HG03066 (cell line): ENCODE data around the gene ADGRV1.
"Not testable (repeated sequence)": the region's sequence is repeated elsewhere in the genome, so short reads cannot be mapped to it uniquely, and the experiment has no call there.

ENCODE experiments used
- ATAC-seq: cut with Tn5 transposase; IDR thresholded peaks from one replicate; pipeline ENCODE4 v1.9.1; 2021; ENCODE audit warnings: low read depth; ENCODE audit not compliant: unreplicated experiment

The ADGRV1 gene

GRCh38 chr5:90703932-90704331 lies 145.3 kb downstream of the ADGRV1 start:
- ATAC-seq, result no peak

GRCh38 chr5:90707698-90708097 lies 149.1 kb downstream of the ADGRV1 start:
- ATAC-seq, result no peak

DNA sequence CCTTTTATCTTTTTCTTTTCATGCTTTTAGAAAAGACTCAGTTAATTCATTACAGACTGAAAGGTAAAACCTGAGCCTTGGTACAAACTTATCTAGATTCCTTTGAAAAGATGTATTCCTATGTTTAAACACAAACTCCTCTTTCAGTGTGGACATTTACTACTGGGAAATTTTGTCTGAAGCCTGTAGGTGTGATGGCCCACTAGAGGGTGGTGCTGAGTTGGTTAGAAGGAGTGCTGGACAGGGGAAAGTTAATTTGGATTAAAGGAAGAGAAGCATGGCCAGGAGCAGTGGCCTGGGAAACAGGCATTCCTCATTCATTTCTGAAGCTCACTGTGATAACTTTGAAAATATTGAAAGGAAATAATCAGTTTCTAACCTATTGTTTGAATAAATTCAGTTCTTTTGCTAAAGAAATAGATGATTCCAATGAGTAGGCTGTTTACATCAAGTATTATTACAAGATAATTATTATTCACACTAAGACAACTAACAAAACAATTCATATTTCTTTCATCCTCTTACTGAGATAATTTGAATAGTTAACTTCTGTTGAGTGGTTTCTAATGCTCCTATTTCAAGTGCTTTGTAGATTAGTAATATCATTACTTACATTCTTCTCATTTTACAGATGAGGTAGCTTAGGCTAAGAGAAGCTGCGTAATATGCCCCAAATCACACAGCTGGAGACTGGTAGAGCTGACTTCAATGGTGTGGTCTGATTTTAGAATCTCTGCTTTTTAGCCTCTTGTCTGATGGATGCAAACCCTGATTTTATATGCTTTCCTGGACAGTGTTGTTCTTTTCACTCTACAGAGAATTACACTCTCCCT lies 150.9 kb downstream of the ADGRV1 start:
- ATAC-seq, result no peak

DNA sequence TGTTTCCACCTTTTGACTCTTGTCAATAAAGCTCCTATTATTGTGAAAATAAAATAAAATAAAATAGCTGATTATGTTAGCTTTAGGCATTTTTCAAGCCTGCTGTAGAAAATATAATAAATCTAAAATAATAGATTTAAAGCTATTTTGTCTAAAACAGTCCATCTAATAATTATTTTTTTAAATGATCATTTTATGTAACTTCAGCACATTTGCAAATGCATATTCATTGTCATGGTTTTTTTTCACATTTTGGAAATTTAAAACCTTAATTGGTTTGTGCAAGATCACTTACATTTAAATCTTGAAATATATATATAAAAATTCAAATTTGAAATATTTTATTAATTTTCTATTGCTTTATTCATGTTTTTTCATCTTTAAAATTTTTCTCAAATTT lies 159.8 kb downstream of the ADGRV1 start:
- no peak for ATAC-seq

GRCh38 chr5:90739567-90739966 lies 181.0 kb downstream of the ADGRV1 start:
- ATAC-seq, result no peak

GRCh38 chr5:90740244-90740799 lies 181.7 kb downstream of the ADGRV1 start:
- no peak for ATAC-seq

GRCh38 chr5:90741022-90741564 lies 182.5 kb downstream of the ADGRV1 start:
- ATAC-seq, result no peak

GRCh38 chr5:90746119-90746518 lies 187.5 kb downstream of the ADGRV1 start:
- ATAC-seq, result no peak

DNA sequence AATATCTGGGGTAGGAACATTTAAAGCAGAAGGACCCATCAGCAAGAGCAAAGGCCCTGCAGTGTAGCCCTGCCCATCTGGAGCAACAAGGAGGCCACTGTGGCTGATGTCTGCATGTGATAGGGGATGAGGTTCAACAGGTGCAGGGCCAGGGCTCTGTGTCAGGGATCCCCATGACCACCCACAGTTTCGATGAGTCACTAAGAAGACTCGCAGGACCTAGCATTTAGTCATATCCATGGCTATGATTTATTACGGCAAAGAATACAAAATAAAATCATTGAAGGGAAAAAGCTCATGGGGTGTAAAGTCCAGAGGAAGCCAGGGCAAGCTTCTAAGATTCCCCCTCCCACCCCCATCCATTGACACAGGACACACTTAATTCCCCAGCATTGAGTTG lies 188.6 kb downstream of the ADGRV1 start:
- ATAC-seq, result no peak

GRCh38 chr5:90747693-90748092 lies 189.1 kb downstream of the ADGRV1 start:
- ATAC-seq, result no peak

GRCh38 chr5:90759119-90759518 lies 200.5 kb downstream of the ADGRV1 start:
- no peak for ATAC-seq

DNA sequence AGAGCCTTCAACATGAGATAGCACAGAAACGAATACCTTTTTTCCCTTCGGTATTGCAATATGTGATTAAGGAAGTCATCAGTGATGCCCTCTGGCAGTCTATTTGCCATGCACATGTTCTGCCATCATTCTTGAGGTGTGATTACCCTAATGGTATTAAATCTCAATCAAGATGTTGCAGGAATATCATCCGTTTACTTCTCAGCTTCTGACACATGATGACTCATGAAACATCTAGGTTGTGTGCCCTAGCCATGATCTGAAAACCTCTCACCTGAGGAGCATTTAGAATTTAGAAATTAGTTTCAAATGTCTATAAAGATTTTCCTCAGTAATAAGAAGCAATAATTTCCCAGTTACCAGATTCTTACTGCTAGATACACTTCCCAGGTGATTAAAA lies 209.1 kb downstream of the ADGRV1 start:
- ATAC-seq, result no peak

DNA sequence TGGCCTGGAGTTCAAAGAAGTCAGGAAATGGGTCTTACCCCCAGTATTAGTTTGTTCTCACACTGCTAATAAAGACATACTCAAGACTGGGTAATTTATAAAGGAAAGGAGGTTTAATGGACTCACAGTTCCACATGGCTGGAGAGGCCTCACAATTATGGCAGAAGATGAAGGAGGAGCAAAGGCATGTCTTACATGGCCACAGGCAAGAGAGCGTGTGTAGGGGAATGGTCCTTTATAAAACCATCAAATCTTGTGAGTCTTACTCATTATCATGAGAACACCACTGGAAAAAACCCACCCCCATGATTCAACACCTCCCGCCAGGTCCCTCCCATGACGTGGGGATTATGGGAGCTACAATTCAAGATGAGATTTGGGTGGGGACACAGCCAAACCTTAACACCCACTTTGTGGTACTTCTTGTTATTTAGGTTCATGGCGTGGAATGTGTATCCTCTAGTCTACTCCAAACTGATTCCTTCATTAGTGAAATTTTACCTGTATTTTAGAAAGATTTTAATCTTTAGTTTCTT lies 211.5 kb downstream of the ADGRV1 start:
- not testable (repeated sequence) for ATAC-seq

DNA sequence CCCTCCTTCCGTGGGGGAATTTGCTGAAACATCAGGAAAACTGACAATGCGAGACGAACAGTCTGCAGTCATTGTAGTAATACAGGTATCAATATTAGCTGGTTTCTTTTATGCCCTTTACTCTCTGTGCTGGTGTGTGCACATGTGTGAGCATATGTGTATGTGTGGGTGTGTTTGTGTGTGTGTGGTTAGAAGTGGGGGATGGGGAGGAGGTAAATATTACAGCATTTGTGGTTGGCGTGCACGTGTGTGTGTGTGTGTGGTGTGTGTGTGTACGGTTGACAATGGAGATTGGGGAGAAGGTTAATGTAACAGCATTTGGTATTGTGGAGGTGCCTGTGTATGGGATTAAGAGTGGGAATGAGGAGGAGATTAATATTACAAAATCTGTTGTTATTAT lies 219.4 kb downstream of the ADGRV1 start:
- ATAC-seq, result no peak

- ATAC-seq, result peak; percentile 98
Observed at GRCh38 chr5:90783460-90784333, 225.1 kb downstream of the ADGRV1 start.

DNA sequence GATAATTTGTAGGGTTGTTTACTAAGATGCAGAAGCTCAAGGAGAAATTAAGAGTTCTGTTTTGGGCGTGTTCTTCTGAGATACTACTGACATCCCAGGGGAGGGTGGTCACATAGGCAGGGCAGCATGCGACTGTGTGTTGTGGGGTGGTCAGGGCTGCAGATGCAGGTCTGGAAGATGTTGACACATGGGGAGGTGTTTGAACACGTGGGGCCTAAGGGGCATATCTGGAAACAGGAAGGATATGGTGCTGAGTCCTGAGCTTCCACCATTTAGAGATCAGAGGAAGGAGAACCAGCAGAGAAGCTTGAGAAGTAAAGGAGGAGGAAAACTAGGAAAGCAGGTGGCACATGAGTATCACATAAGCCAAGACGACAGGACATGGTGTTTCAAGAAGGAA lies 228.2 kb downstream of the ADGRV1 start:
- ATAC-seq, result no peak

DNA sequence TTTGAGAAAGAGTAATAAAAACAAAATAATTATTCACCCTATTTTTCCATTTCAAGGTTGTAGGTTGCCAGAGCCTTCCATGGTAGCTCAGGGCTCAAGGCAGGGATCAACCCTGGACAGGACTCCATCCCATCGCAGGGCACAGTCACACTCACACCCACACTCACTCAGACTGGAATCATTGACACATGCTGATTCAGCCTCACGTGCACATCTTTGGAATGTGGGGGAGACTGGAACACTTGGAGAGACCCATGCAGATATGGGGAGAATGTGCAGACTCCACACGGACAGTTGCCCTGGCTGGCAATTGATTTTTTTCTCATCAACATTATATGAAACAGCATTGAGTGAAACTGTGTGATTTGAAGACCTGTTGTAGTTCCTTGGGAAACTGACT lies 234.1 kb downstream of the ADGRV1 start:
- no peak for ATAC-seq

- no peak for ATAC-seq
Observed at GRCh38 chr5:90793183-90793582, 234.6 kb downstream of the ADGRV1 start.

- ATAC-seq, result not testable (repeated sequence)
Observed at GRCh38 chr5:90796919-90797318, 238.3 kb downstream of the ADGRV1 start.

DNA sequence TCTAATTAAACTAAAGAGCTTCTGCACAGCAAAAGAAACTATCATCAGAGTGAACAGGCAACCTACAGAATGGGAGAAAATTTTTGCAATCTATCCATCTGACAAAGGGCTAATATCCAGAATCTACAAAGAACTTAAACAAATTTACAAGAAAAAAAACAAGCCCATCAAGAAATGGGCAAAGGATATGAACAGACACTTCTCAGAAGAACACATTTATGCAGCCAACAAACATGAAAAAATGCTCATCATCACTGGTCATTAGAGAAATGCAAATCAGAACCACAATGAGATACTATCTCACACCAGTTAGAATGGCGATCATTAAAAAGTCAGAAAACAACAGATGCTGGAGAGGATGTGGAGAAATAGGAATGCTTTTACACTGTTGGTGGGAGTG lies 241.5 kb downstream of the ADGRV1 start:
- not testable (repeated sequence) for ATAC-seq

DNA sequence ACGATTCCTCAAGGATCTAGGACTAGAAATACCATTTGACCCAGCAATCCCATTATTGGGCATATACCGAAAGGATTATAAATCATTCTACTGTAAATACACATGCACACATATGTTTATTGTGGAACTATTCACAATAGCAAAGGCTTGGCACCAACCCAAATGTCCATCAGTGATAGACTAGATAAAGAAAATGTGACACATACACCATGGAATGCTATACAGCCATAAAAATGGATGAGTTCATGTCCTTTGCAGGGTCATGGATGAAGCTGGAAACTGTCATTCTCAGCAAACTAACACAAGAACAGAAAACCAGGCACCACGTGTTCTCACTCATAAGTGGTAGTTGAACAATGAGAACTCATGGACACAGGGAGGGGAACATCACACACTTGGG lies 241.9 kb downstream of the ADGRV1 start:
- ATAC-seq, result not testable (repeated sequence)
